Measurements from ENCODE around the gene CAMKV. TPM values are rescaled to one million over a fixed set of nuclear protein-coding genes. Genes with fewer than 3 reads are reported as not detected.

Gene CAMKV
- total and polyA plus RNA-seq, 2 of the 4 experiments (the other 2 are of a cell fraction) = not detected

DNA sequence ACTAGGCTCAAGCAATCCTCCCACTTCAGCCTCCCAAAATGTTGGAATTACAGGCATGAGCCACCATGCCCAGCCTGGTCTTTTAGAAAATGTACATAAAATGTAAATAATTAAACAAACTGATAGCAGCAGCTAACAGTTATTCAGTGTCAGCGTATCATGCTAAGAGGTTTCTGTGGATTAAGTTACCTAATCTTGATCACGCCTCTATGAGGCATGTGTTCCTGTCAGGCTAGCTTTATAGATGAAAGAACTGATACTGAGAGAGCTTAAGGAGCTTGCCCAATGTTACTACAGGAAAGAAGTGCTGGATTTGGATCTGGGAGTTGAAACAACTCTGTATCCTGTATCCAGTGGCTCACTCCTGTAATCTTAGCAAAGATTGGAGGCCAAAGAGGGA lies 45.2 kb upstream of the CAMKV start:
- H3K4ac ChIP-seq (ENCODE audit: low read depth, low read length) = no peak overlapping the region
- no peak overlapping the region for H2AFZ ChIP-seq (replicated peaks; ENCODE audit: low read length, poor library complexity)
- peaks cover 0 to 6% of the 10 kb centered on the region in 2 experiments; a peak in 2 of 4 replicates for H3K79me1 ChIP-seq (ENCODE audit: low read depth in 1 of 2, low read length in 2 of 2)
- ATAC-seq (ENCODE audit: low read depth) = no peak; the same call in 1 of the 2 replicates
- H2BK20ac ChIP-seq (ENCODE audit: low read depth, low read length) = no peak overlapping the region
- peaks cover 4% of the 10 kb centered on the region; the same call in 1 of the 2 replicates for H4K20me1 ChIP-seq (ENCODE audit: insufficient read depth, low read length)
- TF ChIP-seq, protein P1, sequence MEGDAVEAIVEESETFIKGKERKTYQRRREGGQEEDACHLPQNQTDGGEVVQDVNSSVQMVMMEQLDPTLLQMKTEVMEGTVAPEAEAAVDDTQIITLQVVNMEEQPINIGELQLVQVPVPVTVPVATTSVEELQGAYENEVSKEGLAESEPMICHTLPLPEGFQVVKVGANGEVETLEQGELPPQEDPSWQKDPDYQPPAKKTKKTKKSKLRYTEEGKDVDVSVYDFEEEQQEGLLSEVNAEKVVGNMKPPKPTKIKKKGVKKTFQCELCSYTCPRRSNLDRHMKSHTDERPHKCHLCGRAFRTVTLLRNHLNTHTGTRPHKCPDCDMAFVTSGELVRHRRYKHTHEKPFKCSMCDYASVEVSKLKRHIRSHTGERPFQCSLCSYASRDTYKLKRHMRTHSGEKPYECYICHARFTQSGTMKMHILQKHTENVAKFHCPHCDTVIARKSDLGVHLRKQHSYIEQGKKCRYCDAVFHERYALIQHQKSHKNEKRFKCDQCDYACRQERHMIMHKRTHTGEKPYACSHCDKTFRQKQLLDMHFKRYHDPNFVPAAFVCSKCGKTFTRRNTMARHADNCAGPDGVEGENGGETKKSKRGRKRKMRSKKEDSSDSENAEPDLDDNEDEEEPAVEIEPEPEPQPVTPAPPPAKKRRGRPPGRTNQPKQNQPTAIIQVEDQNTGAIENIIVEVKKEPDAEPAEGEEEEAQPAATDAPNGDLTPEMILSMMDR (conservative IDR thresholded peaks at IDR 0.05; ENCODE audit: low read depth, low read length) = no peak
- TF ChIP-seq NFE2L2 (IDR thresholded peaks at IDR 0.05; ENCODE audit: low read depth, low read length) = no peak
- TF ChIP-seq RAD21 (IDR thresholded peaks at IDR 0.05; ENCODE audit: low read length) = no peak
- TF ChIP-seq FOS (IDR thresholded peaks at IDR 0.05; ENCODE audit: low read depth, low read length) = no peak
- no peak for TF ChIP-seq POLR2A (IDR thresholded peaks at IDR 0.05; ENCODE audit: low read depth, low read length)
- TF ChIP-seq, protein P2, sequence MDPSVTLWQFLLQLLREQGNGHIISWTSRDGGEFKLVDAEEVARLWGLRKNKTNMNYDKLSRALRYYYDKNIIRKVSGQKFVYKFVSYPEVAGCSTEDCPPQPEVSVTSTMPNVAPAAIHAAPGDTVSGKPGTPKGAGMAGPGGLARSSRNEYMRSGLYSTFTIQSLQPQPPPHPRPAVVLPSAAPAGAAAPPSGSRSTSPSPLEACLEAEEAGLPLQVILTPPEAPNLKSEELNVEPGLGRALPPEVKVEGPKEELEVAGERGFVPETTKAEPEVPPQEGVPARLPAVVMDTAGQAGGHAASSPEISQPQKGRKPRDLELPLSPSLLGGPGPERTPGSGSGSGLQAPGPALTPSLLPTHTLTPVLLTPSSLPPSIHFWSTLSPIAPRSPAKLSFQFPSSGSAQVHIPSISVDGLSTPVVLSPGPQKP (IDR thresholded peaks at IDR 0.05; ENCODE audit: borderline replicate concordance, low read depth, low read length) = no peak
- no peak for TF ChIP-seq MXI1 (IDR thresholded peaks at IDR 0.05; ENCODE audit: borderline replicate concordance, low read depth, low read length)
- TF ChIP-seq BHLHE40 (IDR thresholded peaks at IDR 0.05; ENCODE audit: low read depth, low read length) = no peak
- no peak for TF ChIP-seq CEBPB (IDR thresholded peaks at IDR 0.05; ENCODE audit: low read depth, low read length)
- TF ChIP-seq SMC3 (IDR thresholded peaks at IDR 0.05; ENCODE audit: low read depth, low read length) = no peak
- no peak overlapping the region for H3K56ac ChIP-seq (ENCODE audit: extremely low read depth, insufficient read depth, low read length)
- intact Hi-C loops (cut with micrococcal nuclease) (no loop called here), in situ Hi-C loops (cut with MboI; ENCODE audit: low sequenced_read_pairs) (no loop called here), dilution Hi-C loops (cut with HindIII; ENCODE audit: low sequenced_read_pairs, unreplicated experiment) (no loop called here)
- no peaks in the 10 kb centered on the region for H3K9me3 ChIP-seq (ENCODE audit: control insufficient read depth, insufficient read depth, low read length)
- no peak overlapping the region for H3K14ac ChIP-seq (replicated peaks; ENCODE audit: low read depth, low read length)
- POLR2A ChIA-PET (ENCODE audit: unreplicated experiment) = no interaction called here
- WGBS, 2 experiments (ENCODE audit: extremely low coverage in 2 of 2, insufficient read length in 1 of 2) = no CpG with 5 or more reads among the region's 2 CpGs
- H2AK9ac ChIP-seq (replicated peaks; ENCODE audit: low read depth, low read length, poor library complexity) = no peak overlapping the region
- H3K4me2 ChIP-seq (ENCODE audit: low read depth, low read length) = no peak overlapping the region
- H3K27me3 ChIP-seq (ENCODE audit: control insufficient read depth, insufficient read depth, low read length) = no peaks in the 10 kb centered on the region
- no peak overlapping the region for H2BK15ac ChIP-seq (ENCODE audit: low read depth, low read length)
- H3K18ac ChIP-seq (ENCODE audit: low read depth, low read length) = no peak overlapping the region
- H3K36me3 ChIP-seq (ENCODE audit: control insufficient read depth, insufficient read depth, low read length) = peaks cover 16% of the 10 kb centered on the region
- no peak overlapping the region for H4K8ac ChIP-seq (ENCODE audit: low read depth in 2 of 2, low read length in 2 of 2)
- no peak overlapping the region for H3K27ac ChIP-seq (ENCODE audit: insufficient read depth, low read length)
- no peak overlapping the region for H2BK120ac ChIP-seq (ENCODE audit: low read depth, low read length)
- no peaks in the 10 kb centered on the region for H3K4me1 ChIP-seq (ENCODE audit: control insufficient read depth, insufficient read depth, low read length)
- H4K5ac ChIP-seq (ENCODE audit: low read depth, low read length) = no peak overlapping the region
- H2AK5ac ChIP-seq (ENCODE audit: low read depth, low read length) = no peak overlapping the region
- H4K91ac ChIP-seq (ENCODE audit: insufficient read depth, low read depth, low read length) = no peak overlapping the region
- no peak overlapping the region for H2BK5ac ChIP-seq (ENCODE audit: low read depth, low read length, poor library complexity, severe bottlenecking)
- no peak for DNase-seq
- H3K4me3 ChIP-seq (ENCODE audit: insufficient read depth, low read depth, low read length) = no peak overlapping the region
- no peak overlapping the region for H3K23ac ChIP-seq (ENCODE audit: low read depth, low read length)
- peaks cover 7% of the 10 kb centered on the region; the same call in 1 of the 2 replicates for H3K9me1 ChIP-seq (ENCODE audit: insufficient read depth, low read length)
- H3K9ac ChIP-seq (ENCODE audit: low read depth, low read length) = no peak overlapping the region
- no TSS peak for BruUV-seq (replicated peaks)
- CTCF ChIA-PET = interaction anchor here (0.5 kb wide), 1 partner anchor 350 kb away, joined by 3 read pairs; no protein-coding TSS in a partner anchor
